ENCODE results near the gene ATP5PO. TPM values are rescaled to one million over a fixed set of nuclear protein-coding genes. Genes with fewer than 3 reads are reported as not detected.

The ATP5PO gene
- total RNA-seq, 1 experiment from 2014 or later, result 310 TPM

GRCh38 chr21:33944185-33944763 lies 28.7 kb upstream of the ATP5PO start:
- H3K36me3 ChIP-seq (ENCODE audit: insufficient read depth, low read length), result no peaks in the 10 kb centered on the region
- no peaks in the 10 kb centered on the region for H4K20me1 ChIP-seq (ENCODE audit: insufficient read depth, low read depth, low read length)
- no peaks in the 10 kb centered on the region for H3K9me3 ChIP-seq (ENCODE audit: low read length)
- no peaks in the 10 kb centered on the region for H3K9me2 ChIP-seq (replicated peaks; ENCODE audit: insufficient read depth, low read length)
- H3K79me2 ChIP-seq (ENCODE audit: low read length), result no peaks in the 10 kb centered on the region
- no peaks in the 10 kb centered on the region for H3K27me3 ChIP-seq (ENCODE audit: low read length)
- no peak overlapping the region for H3K4me3 ChIP-seq (ENCODE audit: low read length)
- H3K27ac ChIP-seq (ENCODE audit: low read length), result no peak overlapping the region
- H3K9ac ChIP-seq (ENCODE audit: low read length), result no peak overlapping the region
- H3K4me1 ChIP-seq (ENCODE audit: low read length), result peaks cover 21% of the 10 kb centered on the region
- DNase-seq, result no peak
- no peak overlapping the region for H3K4me2 ChIP-seq (ENCODE audit: low read depth, low read length, poor library complexity, severe bottlenecking)
- no peak overlapping the region for H2AFZ ChIP-seq (ENCODE audit: low read length)

GRCh38 chr21:33943293-33943692 lies 27.7 kb upstream of the ATP5PO start:
- Histone ChIP-seq H3K9me2 (replicated peaks; ENCODE audit: insufficient read depth, low read length) (no peaks in the 10 kb centered on the region), H2AFZ (ENCODE audit: low read length) (no peak overlapping the region), H3K4me2 (ENCODE audit: low read depth, low read length, poor library complexity, severe bottlenecking) (no peak overlapping the region), H3K9me3 (ENCODE audit: low read length) (no peaks in the 10 kb centered on the region), H4K20me1 (ENCODE audit: insufficient read depth, low read depth, low read length) (no peaks in the 10 kb centered on the region), H3K4me3 (ENCODE audit: low read length) (no peak overlapping the region), H3K4me1 (ENCODE audit: low read length) (peaks cover 15% of the 10 kb centered on the region), H3K27ac (ENCODE audit: low read length) (no peak overlapping the region), H3K79me2 (ENCODE audit: low read length) (no peaks in the 10 kb centered on the region), H3K9ac (ENCODE audit: low read length) (no peak overlapping the region), H3K27me3 (ENCODE audit: low read length) (no peaks in the 10 kb centered on the region), H3K36me3 (ENCODE audit: insufficient read depth, low read length) (no peaks in the 10 kb centered on the region)
- no peak for DNase-seq

DNA sequence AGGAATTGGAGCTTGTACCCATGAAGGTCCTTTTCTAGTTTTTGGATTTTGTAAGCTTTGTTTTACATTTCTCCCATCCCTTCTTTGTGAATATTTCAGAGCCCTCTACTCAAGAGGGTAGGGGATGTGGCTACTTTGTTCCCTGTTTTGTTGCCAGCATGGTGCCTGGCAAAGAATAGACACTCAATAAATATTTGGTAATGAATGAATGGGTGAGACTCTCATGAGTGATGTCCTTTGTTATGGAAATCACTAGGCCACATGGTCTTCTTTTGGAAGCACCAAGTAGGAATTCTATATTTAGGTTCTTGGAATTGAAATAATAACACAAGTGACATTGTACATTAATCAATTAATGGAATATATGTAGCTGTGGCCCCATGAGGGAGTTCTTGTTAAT lies 26.8 kb upstream of the ATP5PO start:
- no peak overlapping the region for H3K4me3 ChIP-seq (ENCODE audit: low read length)
- H3K27ac ChIP-seq (ENCODE audit: low read length), result no peak overlapping the region
- no peaks in the 10 kb centered on the region for H4K20me1 ChIP-seq (ENCODE audit: insufficient read depth, low read depth, low read length)
- H2AFZ ChIP-seq (ENCODE audit: low read length), result no peak overlapping the region
- no peaks in the 10 kb centered on the region for H3K36me3 ChIP-seq (ENCODE audit: insufficient read depth, low read length)
- H3K9me2 ChIP-seq (replicated peaks; ENCODE audit: insufficient read depth, low read length), result no peaks in the 10 kb centered on the region
- H3K27me3 ChIP-seq (ENCODE audit: low read length), result no peaks in the 10 kb centered on the region
- DNase-seq, result no peak
- H3K79me2 ChIP-seq (ENCODE audit: low read length), result no peaks in the 10 kb centered on the region
- no peaks in the 10 kb centered on the region for H3K9me3 ChIP-seq (ENCODE audit: low read length)
- no peak overlapping the region for H3K9ac ChIP-seq (ENCODE audit: low read length)
- H3K4me1 ChIP-seq (ENCODE audit: low read length), result peaks cover 15% of the 10 kb centered on the region
- no peak overlapping the region for H3K4me2 ChIP-seq (ENCODE audit: low read depth, low read length, poor library complexity, severe bottlenecking)

DNA sequence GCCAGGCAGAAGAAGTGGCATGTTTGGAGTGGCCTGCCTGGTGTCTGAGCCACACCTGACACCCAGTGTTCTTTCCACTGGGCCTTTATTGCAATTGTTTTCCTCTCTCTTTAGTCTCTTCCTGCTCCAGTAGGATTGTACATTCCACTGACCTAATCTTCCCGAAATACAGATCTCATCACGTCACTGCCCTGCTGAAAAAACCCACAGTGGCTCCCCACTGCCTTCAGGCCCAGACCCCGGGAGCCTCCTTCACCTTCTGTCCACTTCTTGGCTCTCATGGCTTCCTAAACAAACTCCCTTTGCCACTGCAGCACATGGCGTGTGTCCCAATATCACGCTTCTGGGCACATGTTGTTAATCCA lies 25.3 kb upstream of the ATP5PO start:
- Histone ChIP-seq H3K36me3 (ENCODE audit: insufficient read depth, low read length) (no peaks in the 10 kb centered on the region), H4K20me1 (ENCODE audit: insufficient read depth, low read depth, low read length) (no peaks in the 10 kb centered on the region), H3K4me1 (ENCODE audit: low read length) (peaks cover 15% of the 10 kb centered on the region), H3K79me2 (ENCODE audit: low read length) (no peaks in the 10 kb centered on the region), H3K4me2 (ENCODE audit: low read depth, low read length, poor library complexity, severe bottlenecking) (no peak overlapping the region), H3K4me3 (ENCODE audit: low read length) (no peak overlapping the region), H3K9ac (ENCODE audit: low read length) (no peak overlapping the region), H3K27ac (ENCODE audit: low read length) (no peak overlapping the region), H3K27me3 (ENCODE audit: low read length) (no peaks in the 10 kb centered on the region), H3K9me3 (ENCODE audit: low read length) (no peaks in the 10 kb centered on the region), H3K9me2 (replicated peaks; ENCODE audit: insufficient read depth, low read length) (no peaks in the 10 kb centered on the region), H2AFZ (ENCODE audit: low read length) (no peak overlapping the region)
- DNase-seq, result no peak

GRCh38 chr21:33940164-33940880 lies 24.7 kb upstream of the ATP5PO start:
- H2AFZ ChIP-seq (ENCODE audit: low read length), result no peak overlapping the region

DNA sequence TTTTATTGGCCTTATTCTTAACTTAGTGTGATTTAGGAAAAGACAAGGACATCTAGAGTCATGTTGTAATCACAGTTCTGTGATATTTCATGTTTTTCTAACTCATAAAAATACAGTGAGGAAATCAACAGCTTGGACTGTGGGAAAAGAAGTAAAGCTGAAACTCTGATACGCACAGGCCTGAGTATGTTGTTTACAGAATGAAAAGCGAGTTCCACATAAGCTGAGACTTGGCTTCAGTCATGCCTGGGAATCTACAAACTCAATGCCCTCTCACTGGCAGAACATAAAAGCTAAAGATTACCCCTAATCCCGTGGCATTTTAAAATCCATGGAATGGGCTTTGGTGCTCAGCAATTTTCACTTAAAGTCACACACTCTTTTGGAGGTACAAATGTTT lies 23.6 kb upstream of the ATP5PO start:
- Histone ChIP-seq H3K79me2 (ENCODE audit: low read length) (no peaks in the 10 kb centered on the region), H3K9me2 (replicated peaks; ENCODE audit: insufficient read depth, low read length) (no peaks in the 10 kb centered on the region), H3K9me3 (ENCODE audit: low read length) (no peaks in the 10 kb centered on the region), H3K4me3 (ENCODE audit: low read length) (no peak overlapping the region), H3K36me3 (ENCODE audit: insufficient read depth, low read length) (no peaks in the 10 kb centered on the region), H3K4me1 (ENCODE audit: low read length) (peaks cover 15% of the 10 kb centered on the region), H3K9ac (ENCODE audit: low read length) (no peak overlapping the region), H2AFZ (ENCODE audit: low read length) (no peak overlapping the region), H3K27ac (ENCODE audit: low read length) (no peak overlapping the region), H3K4me2 (ENCODE audit: low read depth, low read length, poor library complexity, severe bottlenecking) (no peak overlapping the region), H4K20me1 (ENCODE audit: insufficient read depth, low read depth, low read length) (no peaks in the 10 kb centered on the region), H3K27me3 (ENCODE audit: low read length) (no peaks in the 10 kb centered on the region)
- no peak for DNase-seq

More at GRCh38 chr21:33940164-33940880, 24.7 kb upstream of the ATP5PO start:
- DNase-seq, result no peak
- Histone ChIP-seq H4K20me1 (ENCODE audit: insufficient read depth, low read depth, low read length) (no peaks in the 10 kb centered on the region), H3K9ac (ENCODE audit: low read length) (no peak overlapping the region), H3K79me2 (ENCODE audit: low read length) (no peaks in the 10 kb centered on the region), H3K9me3 (ENCODE audit: low read length) (no peaks in the 10 kb centered on the region), H3K9me2 (replicated peaks; ENCODE audit: insufficient read depth, low read length) (no peaks in the 10 kb centered on the region), H3K4me2 (ENCODE audit: low read depth, low read length, poor library complexity, severe bottlenecking) (no peak overlapping the region), H3K4me3 (ENCODE audit: low read length) (no peak overlapping the region), H3K27ac (ENCODE audit: low read length) (no peak overlapping the region), H3K4me1 (ENCODE audit: low read length) (peaks cover 15% of the 10 kb centered on the region), H3K27me3 (ENCODE audit: low read length) (no peaks in the 10 kb centered on the region), H3K36me3 (ENCODE audit: insufficient read depth, low read length) (no peaks in the 10 kb centered on the region)

GRCh38 chr21:33938381-33938780 lies 22.8 kb upstream of the ATP5PO start:
- Histone ChIP-seq H3K9me2 (replicated peaks; ENCODE audit: insufficient read depth, low read length) (no peaks in the 10 kb centered on the region), H2AFZ (ENCODE audit: low read length) (peak overlapping the region; percentile 86), H4K20me1 (ENCODE audit: insufficient read depth, low read depth, low read length) (no peaks in the 10 kb centered on the region), H3K9ac (ENCODE audit: low read length) (no peak overlapping the region), H3K4me2 (ENCODE audit: low read depth, low read length, poor library complexity, severe bottlenecking) (peak overlapping the region; percentile 61), H3K27ac (ENCODE audit: low read length) (no peak overlapping the region), H3K27me3 (ENCODE audit: low read length) (no peaks in the 10 kb centered on the region), H3K36me3 (ENCODE audit: insufficient read depth, low read length) (no peaks in the 10 kb centered on the region), H3K9me3 (ENCODE audit: low read length) (no peaks in the 10 kb centered on the region), H3K4me3 (ENCODE audit: low read length) (peak overlapping the region; percentile 11; the same call in 1 of the 2 replicates), H3K4me1 (ENCODE audit: low read length) (peaks cover 15% of the 10 kb centered on the region), H3K79me2 (ENCODE audit: low read length) (no peaks in the 10 kb centered on the region)
- DNase-seq, result no peak

- Histone ChIP-seq H2AFZ (ENCODE audit: low read length) (peak overlapping the region; percentile 86), H4K20me1 (ENCODE audit: insufficient read depth, low read depth, low read length) (no peaks in the 10 kb centered on the region), H3K9me3 (ENCODE audit: low read length) (no peaks in the 10 kb centered on the region), H3K79me2 (ENCODE audit: low read length) (no peaks in the 10 kb centered on the region), H3K36me3 (ENCODE audit: insufficient read depth, low read length) (no peaks in the 10 kb centered on the region), H3K4me1 (ENCODE audit: low read length) (peaks cover 15% of the 10 kb centered on the region), H3K27me3 (ENCODE audit: low read length) (no peaks in the 10 kb centered on the region), H3K9me2 (replicated peaks; ENCODE audit: insufficient read depth, low read length) (no peaks in the 10 kb centered on the region), H3K9ac (ENCODE audit: low read length) (peak overlapping the region; percentile 28), H3K4me2 (ENCODE audit: low read depth, low read length, poor library complexity, severe bottlenecking) (peak overlapping the region; percentile 61), H3K27ac (ENCODE audit: low read length) (no peak overlapping the region), H3K4me3 (ENCODE audit: low read length) (peak overlapping the region; percentile 33)
- peak; percentile 87 for DNase-seq
Observed at GRCh38 chr21:33937931-33938339, 22.3 kb upstream of the ATP5PO start.

Measured in Karpas-422 (cell line).